PC-9 (cell line): ENCODE data around the gene ARL6IP5.

Experiments used
- EZH2 ChIP-seq: fragments of 200-600 bp; sonication (generic); IDR thresholded peaks from 2 replicates; pipeline ENCODE4 v1.8.0; 2017; ENCODE audit warnings: antibody characterized with exemption, low read depth
- TF ChIP-seq, protein P1 (sequence below): fragments of 200-600 bp; sonication (generic); conservative IDR thresholded peaks from 2 replicates; pipeline ENCODE4 v1.6.1; 2017; ENCODE audit warnings: mixed run types, antibody characterized with exemption, mild to moderate bottlenecking, moderate library complexity

DNA sequence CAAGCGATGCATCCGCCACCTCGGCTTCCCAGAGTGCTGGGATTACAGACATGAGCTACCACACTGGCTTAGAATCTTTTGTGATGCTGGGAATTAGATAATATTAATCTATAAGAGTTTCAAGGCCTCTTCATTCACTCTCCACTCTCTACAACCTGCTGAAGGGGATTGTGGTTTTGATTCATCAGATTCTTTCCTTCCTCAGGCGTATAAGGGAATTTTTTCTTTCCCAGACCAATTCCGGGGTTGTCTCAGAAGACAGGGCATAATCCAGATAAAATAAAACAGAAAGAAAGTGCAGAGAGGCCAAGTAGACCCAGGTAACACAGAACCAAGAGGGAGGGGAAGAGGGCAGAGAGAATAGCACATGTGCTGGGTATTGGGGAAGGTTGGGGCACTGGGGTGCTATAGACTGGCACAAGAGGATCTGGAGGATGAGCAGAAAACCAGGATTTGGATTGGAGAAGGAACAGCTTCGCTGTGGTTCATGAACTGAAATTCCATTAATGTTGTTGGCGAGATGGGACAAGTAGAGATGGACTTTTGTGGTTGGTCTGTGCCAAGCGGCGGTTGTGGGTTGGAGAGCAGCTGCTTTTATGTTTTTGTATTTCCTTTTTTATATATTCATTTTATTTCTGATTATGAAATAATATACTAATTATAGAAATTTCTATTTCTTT lies 12.8 kb downstream of the ARL6IP5 start:
- TF ChIP-seq, protein P1, sequence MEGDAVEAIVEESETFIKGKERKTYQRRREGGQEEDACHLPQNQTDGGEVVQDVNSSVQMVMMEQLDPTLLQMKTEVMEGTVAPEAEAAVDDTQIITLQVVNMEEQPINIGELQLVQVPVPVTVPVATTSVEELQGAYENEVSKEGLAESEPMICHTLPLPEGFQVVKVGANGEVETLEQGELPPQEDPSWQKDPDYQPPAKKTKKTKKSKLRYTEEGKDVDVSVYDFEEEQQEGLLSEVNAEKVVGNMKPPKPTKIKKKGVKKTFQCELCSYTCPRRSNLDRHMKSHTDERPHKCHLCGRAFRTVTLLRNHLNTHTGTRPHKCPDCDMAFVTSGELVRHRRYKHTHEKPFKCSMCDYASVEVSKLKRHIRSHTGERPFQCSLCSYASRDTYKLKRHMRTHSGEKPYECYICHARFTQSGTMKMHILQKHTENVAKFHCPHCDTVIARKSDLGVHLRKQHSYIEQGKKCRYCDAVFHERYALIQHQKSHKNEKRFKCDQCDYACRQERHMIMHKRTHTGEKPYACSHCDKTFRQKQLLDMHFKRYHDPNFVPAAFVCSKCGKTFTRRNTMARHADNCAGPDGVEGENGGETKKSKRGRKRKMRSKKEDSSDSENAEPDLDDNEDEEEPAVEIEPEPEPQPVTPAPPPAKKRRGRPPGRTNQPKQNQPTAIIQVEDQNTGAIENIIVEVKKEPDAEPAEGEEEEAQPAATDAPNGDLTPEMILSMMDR = no peak
- TF ChIP-seq EZH2 = no peak
